ENCODE results near the gene MIS18BP1.
"Not testable (repeated sequence)": the region's sequence is repeated elsewhere in the genome, so short reads cannot be mapped to it uniquely, and the experiment has no call there.

The MIS18BP1 gene

GRCh38 chr14:45238988-45239387, 14.0 kb downstream of the MIS18BP1 start:
- no peak for ATAC-seq
- TF ChIP-seq TOX (CRISPR knock-in tag; IDR thresholded peaks at IDR 0.05; ENCODE audit: borderline replicate concordance), result no peak
- no peak for TF ChIP-seq ZNF565 (CRISPR knock-in tag; conservative IDR thresholded peaks at IDR 0.05; ENCODE audit: low read depth)
- no peak for TF ChIP-seq CSDC2 (CRISPR knock-in tag; IDR thresholded peaks at IDR 0.05)
- TF ChIP-seq ZC3H10 (CRISPR knock-in tag; IDR thresholded peaks at IDR 0.05), result no peak
- TF ChIP-seq ARNTL (CRISPR knock-in tag; IDR thresholded peaks at IDR 0.05; ENCODE audit: borderline replicate concordance, low read depth), result no peak
- TF ChIP-seq PPARA (CRISPR knock-in tag; IDR thresholded peaks at IDR 0.05; ENCODE audit: borderline replicate concordance), result no peak
- no peak for TF ChIP-seq TCF4 (CRISPR knock-in tag; IDR thresholded peaks at IDR 0.05; ENCODE audit: borderline replicate concordance)
- TF ChIP-seq ISL1 (CRISPR knock-in tag; IDR thresholded peaks at IDR 0.05), result no peak
- TF ChIP-seq ZFP3 (CRISPR knock-in tag; IDR thresholded peaks at IDR 0.05), result no peak
- TF ChIP-seq ZNF8 (CRISPR knock-in tag; IDR thresholded peaks at IDR 0.05), result no peak
- no peak for TF ChIP-seq ESRRG (CRISPR knock-in tag; IDR thresholded peaks at IDR 0.05)
- TF ChIP-seq, protein P1, sequence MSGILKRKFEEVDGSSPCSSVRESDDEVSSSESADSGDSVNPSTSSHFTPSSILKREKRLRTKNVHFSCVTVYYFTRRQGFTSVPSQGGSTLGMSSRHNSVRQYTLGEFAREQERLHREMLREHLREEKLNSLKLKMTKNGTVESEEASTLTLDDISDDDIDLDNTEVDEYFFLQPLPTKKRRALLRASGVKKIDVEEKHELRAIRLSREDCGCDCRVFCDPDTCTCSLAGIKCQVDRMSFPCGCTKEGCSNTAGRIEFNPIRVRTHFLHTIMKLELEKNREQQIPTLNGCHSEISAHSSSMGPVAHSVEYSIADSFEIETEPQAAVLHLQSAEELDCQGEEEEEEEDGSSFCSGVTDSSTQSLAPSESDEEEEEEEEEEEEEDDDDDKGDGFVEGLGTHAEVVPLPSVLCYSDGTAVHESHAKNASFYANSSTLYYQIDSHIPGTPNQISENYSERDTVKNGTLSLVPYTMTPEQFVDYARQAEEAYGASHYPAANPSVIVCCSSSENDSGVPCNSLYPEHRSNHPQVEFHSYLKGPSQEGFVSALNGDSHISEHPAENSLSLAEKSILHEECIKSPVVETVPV (CRISPR knock-in tag; IDR thresholded peaks at IDR 0.05), result no peak
- no peak for TF ChIP-seq OSR1 (CRISPR knock-in tag; IDR thresholded peaks at IDR 0.05)
- TF ChIP-seq TSHZ2 (CRISPR knock-in tag; IDR thresholded peaks at IDR 0.05), result no peak
- TF ChIP-seq BACH2 (CRISPR knock-in tag; IDR thresholded peaks at IDR 0.05; ENCODE audit: borderline replicate concordance), result no peak
- no peak for TF ChIP-seq RARB (CRISPR knock-in tag; IDR thresholded peaks at IDR 0.05)
- no peak for TF ChIP-seq POU6F1 (CRISPR knock-in tag; IDR thresholded peaks at IDR 0.05; ENCODE audit: borderline replicate concordance, low read depth)

GRCh38 chr14:45227566-45227965, 25.4 kb downstream of the MIS18BP1 start:
- no peak for TF ChIP-seq BACH2 (CRISPR knock-in tag; IDR thresholded peaks at IDR 0.05; ENCODE audit: borderline replicate concordance)
- no peak for TF ChIP-seq ZFP30 (CRISPR knock-in tag; IDR thresholded peaks at IDR 0.05)
- TF ChIP-seq SNAI2 (CRISPR knock-in tag; IDR thresholded peaks at IDR 0.05), result no peak
- TF ChIP-seq TCF4 (CRISPR knock-in tag; IDR thresholded peaks at IDR 0.05; ENCODE audit: borderline replicate concordance), result no peak
- TF ChIP-seq, protein P1 (CRISPR knock-in tag; IDR thresholded peaks at IDR 0.05), result no peak
- TF ChIP-seq POU6F1 (CRISPR knock-in tag; IDR thresholded peaks at IDR 0.05; ENCODE audit: borderline replicate concordance, low read depth), result no peak
- no peak for TF ChIP-seq PPARA (CRISPR knock-in tag; IDR thresholded peaks at IDR 0.05; ENCODE audit: borderline replicate concordance)
- no peak for ATAC-seq

GRCh38 chr14:45222485-45223262, 30.3 kb downstream of the MIS18BP1 start:
- ATAC-seq, result no peak
- TF ChIP-seq ZNF70 (CRISPR knock-in tag; IDR thresholded peaks at IDR 0.05), result no peak
- TF ChIP-seq GLIS3 (CRISPR knock-in tag; IDR thresholded peaks at IDR 0.05), result no peak
- TF ChIP-seq, protein P1 (CRISPR knock-in tag; IDR thresholded peaks at IDR 0.05), result no peak
- TF ChIP-seq ZNF8 (CRISPR knock-in tag; IDR thresholded peaks at IDR 0.05), result no peak
- TF ChIP-seq CREB5 (CRISPR knock-in tag; IDR thresholded peaks at IDR 0.05; ENCODE audit: low read depth), result no peak
- no peak for TF ChIP-seq OSR1 (CRISPR knock-in tag; IDR thresholded peaks at IDR 0.05)
- no peak for TF ChIP-seq ZC3H10 (CRISPR knock-in tag; IDR thresholded peaks at IDR 0.05)
- TF ChIP-seq ARNTL (CRISPR knock-in tag; IDR thresholded peaks at IDR 0.05; ENCODE audit: borderline replicate concordance, low read depth), result no peak
- no peak for TF ChIP-seq TCF4 (CRISPR knock-in tag; IDR thresholded peaks at IDR 0.05; ENCODE audit: borderline replicate concordance)
- TF ChIP-seq ZFP30 (CRISPR knock-in tag; IDR thresholded peaks at IDR 0.05), result no peak
- TF ChIP-seq RARB (CRISPR knock-in tag; IDR thresholded peaks at IDR 0.05), result no peak

- not testable (repeated sequence) for ATAC-seq
Measured at GRCh38 chr14:45214341-45214740, 38.7 kb downstream of the MIS18BP1 start.

GRCh38 chr14:45213716-45214115, 39.3 kb downstream of the MIS18BP1 start:
- not testable (repeated sequence) for ATAC-seq

Measured in SK-N-SH treated with all-trans-retinoic acid at 6 μM for 48 hours (cell line).